HL-60 (cell line): ENCODE data around the gene BRD3.

Source experiments
- DNase-seq, 2 experiments: peaks; one replicate each; pipeline ENCODE4 v3.0.0-alpha.2; 2010 to 2020; ENCODE audit warnings: low read depth in 1 of 2, low spot score in 1 of 2
- H3K27ac ChIP-seq: fragments of 250-450 bp; sonication (Bioruptor Pico); replicated peaks from 2 replicates; pipeline ENCODE4 v1.5.1; 2020; ENCODE audit warnings: mild to moderate bottlenecking, moderate library complexity
- H3K27me3 ChIP-seq: fragments of 250-450 bp; sonication (Bioruptor Pico); 2 replicates; pipeline ENCODE4 v1.5.1; 2021; ENCODE audit warnings: mild to moderate bottlenecking, moderate library complexity; ENCODE audit not compliant: insufficient read depth, poor library complexity, severe bottlenecking
- H3K4me3 ChIP-seq: replicated peaks from 2 replicates; pipeline ENCODE4 v1.5.1; 2011; ENCODE audit warnings: mild to moderate bottlenecking, control low read depth, low read length; ENCODE audit not compliant: insufficient read depth
- GABPA ChIP-seq: IDR thresholded peaks from 2 replicates; pipeline ENCODE4 v1.6.1; 2012; ENCODE audit warnings: low read depth
- POLR2AphosphoS5 ChIP-seq: IDR thresholded peaks from 2 replicates; pipeline ENCODE4 v1.6.1; 2012; ENCODE audit warnings: low read depth
- SPI1 ChIP-seq: IDR thresholded peaks from 2 replicates; pipeline ENCODE4 v1.6.1; 2012; ENCODE audit warnings: low read depth, mild to moderate bottlenecking, borderline replicate concordance
- TF ChIP-seq, protein P1 (sequence below): IDR thresholded peaks from 2 replicates; pipeline ENCODE4 v1.6.1; 2012; ENCODE audit warnings: low read depth; ENCODE audit not compliant: insufficient replicate concordance
- TF ChIP-seq, protein P2 (sequence below): IDR thresholded peaks from one replicate; pipeline ENCODE4 v1.5.1; 2011; ENCODE audit warnings: low read length, control low read depth, inconsistent platforms; ENCODE audit not compliant: insufficient read depth

BRD3 gene

DNA sequence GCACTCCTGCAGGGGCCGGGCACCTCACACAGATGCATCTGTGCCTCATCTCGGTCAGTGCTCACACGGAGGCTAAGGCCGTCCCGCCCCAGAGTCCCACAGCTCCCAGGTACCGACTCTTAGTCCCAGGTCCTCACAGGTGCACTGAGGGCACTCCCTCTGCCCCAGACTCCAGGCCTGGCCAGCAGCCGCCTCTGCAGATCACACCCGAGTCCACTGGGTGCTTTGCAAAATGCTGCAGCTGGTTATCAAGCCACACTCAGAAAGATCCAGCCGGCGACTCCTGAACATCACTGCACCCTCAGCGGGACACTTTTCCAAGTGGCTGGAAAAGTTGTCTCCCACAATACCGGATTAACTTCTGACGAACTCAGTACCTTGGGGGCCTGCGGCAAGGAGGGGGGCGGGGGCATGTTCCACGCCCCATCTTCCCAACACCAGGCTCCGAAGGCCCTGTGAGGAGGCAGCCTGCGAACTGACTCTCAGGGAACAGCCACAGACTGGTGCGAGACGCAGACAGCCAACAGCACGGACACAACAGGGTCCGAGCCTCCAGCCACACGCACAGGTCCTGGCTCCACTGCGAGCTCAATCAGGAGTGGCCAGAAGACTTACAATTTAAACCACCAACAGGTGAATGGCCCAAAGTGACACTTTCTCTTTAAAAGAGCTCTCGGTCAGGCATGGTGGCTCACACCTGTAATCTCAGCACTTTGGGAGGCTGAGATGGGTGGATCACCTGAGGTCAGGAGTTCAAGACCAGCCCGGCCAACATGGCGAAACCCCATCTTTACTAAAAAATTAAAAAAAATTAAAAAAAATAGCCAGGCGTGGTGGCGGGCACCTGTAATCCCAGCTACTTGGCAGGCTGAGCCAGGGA, 4.0 kb downstream of the BRD3 start:
- Histone ChIP-seq H3K27me3 (no peaks in the 10 kb centered on the region), H3K27ac (no peak overlapping the region), H3K4me3 (no peak overlapping the region)
- no peak for DNase-seq
- TF ChIP-seq POLR2AphosphoS5 (no peak), GABPA (no peak), SPI1 (no peak)
- TF ChIP-seq, protein P1, sequence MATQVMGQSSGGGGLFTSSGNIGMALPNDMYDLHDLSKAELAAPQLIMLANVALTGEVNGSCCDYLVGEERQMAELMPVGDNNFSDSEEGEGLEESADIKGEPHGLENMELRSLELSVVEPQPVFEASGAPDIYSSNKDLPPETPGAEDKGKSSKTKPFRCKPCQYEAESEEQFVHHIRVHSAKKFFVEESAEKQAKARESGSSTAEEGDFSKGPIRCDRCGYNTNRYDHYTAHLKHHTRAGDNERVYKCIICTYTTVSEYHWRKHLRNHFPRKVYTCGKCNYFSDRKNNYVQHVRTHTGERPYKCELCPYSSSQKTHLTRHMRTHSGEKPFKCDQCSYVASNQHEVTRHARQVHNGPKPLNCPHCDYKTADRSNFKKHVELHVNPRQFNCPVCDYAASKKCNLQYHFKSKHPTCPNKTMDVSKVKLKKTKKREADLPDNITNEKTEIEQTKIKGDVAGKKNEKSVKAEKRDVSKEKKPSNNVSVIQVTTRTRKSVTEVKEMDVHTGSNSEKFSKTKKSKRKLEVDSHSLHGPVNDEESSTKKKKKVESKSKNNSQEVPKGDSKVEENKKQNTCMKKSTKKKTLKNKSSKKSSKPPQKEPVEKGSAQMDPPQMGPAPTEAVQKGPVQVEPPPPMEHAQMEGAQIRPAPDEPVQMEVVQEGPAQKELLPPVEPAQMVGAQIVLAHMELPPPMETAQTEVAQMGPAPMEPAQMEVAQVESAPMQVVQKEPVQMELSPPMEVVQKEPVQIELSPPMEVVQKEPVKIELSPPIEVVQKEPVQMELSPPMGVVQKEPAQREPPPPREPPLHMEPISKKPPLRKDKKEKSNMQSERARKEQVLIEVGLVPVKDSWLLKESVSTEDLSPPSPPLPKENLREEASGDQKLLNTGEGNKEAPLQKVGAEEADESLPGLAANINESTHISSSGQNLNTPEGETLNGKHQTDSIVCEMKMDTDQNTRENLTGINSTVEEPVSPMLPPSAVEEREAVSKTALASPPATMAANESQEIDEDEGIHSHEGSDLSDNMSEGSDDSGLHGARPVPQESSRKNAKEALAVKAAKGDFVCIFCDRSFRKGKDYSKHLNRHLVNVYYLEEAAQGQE, result no peak
- TF ChIP-seq, protein P2, sequence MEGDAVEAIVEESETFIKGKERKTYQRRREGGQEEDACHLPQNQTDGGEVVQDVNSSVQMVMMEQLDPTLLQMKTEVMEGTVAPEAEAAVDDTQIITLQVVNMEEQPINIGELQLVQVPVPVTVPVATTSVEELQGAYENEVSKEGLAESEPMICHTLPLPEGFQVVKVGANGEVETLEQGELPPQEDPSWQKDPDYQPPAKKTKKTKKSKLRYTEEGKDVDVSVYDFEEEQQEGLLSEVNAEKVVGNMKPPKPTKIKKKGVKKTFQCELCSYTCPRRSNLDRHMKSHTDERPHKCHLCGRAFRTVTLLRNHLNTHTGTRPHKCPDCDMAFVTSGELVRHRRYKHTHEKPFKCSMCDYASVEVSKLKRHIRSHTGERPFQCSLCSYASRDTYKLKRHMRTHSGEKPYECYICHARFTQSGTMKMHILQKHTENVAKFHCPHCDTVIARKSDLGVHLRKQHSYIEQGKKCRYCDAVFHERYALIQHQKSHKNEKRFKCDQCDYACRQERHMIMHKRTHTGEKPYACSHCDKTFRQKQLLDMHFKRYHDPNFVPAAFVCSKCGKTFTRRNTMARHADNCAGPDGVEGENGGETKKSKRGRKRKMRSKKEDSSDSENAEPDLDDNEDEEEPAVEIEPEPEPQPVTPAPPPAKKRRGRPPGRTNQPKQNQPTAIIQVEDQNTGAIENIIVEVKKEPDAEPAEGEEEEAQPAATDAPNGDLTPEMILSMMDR, result no peak

DNA sequence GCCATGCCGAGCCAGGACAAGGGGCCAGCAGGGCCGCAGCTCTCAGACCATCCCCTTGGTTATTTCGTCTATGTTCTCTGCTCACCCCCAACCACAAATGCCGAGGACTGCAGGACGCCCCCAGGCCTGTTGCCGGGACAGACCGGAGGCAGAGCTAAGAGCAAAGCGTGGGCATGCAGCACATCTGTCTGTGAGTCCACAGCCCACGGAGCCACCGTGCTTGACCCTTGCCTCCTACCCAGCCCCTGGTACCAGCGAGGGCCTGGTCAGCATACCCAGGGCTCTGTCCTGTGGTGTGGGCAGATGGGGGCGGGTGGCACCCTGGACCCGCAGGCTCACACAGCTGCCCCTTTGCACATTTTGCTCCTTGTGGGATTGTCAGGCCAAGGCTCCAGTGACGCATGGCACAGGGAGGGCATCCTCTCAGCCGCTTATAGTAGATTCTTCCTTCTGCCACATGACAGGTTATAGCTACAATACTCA, 4.7 kb downstream of the BRD3 start:
- no peak for DNase-seq
- no peak overlapping the region for H3K27ac ChIP-seq
- TF ChIP-seq, protein P2, result no peak
- no peak for TF ChIP-seq POLR2AphosphoS5
- TF ChIP-seq, protein P1, result no peak
- TF ChIP-seq SPI1, result no peak
- no peak for TF ChIP-seq GABPA

DNA sequence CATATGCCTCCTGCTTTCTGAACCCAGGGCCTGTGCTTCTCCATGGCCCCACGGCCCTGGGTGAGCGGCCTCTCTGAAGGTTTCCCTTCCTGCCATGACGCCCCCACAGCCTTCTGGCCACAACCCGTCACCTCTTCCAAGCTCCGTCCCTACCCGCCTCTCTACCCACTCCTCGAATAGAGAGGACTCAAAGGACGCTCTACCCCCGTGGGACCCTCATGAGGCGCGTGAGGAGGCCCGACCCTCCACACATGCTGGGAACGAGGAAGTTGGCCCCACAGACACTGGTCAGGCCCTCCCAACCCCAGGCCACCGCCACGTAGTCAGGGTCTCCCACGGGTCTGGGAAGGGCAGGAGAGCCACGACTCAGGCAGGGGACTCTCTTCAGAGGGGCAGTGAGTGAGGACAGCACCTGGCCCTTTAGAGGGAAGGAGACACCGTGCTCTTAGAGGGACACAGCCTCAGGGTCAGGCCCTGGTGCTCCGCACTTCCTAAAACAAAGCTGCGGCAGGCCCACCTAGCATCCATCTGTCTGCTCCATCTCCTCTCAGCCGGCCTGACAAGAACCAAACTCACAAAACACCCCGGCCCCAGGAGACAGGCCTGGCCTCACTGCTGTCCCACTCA, 5.3 kb downstream of the BRD3 start:
- Histone ChIP-seq H3K27me3 (no peaks in the 10 kb centered on the region), H3K27ac (no peak overlapping the region), H3K4me3 (no peak overlapping the region)
- TF ChIP-seq GABPA (no peak), POLR2AphosphoS5 (no peak), SPI1 (no peak)
- TF ChIP-seq, protein P1, result no peak
- TF ChIP-seq, protein P2, result no peak
- DNase-seq, result no peak

More for the DNA sequence above, 4.7 kb downstream of the BRD3 start:
- no peak overlapping the region for H3K4me3 ChIP-seq
- no peaks in the 10 kb centered on the region for H3K27me3 ChIP-seq
